C1 segment of cervical spinal cord (tissue), 14 donors: ENCODE results near the gene WWOX.

Experiments
- DNase-seq, 14 donors: peaks; one replicate each; lab custom pipeline; 2025; lab: John Stamatoyannopoulos, UW

WWOX gene

DNA sequence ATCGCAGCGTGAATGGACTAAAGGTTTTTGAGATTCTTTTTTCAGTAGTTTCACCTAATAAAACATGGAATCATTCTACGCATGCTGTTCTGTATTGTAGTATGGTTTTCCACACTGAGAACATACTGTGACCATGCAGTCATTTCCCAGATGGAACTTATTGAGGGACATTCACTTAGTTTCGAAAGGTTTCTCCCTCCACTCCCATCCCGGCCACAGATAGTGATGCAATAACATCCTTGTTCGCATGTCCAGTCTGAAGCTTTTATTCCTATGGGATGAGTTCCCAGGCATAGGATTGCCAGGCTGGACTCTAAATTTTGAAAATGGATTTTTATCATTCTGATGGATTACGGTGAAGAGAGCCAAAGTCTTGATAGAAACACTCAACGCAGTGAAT, 420.4 kb downstream of the WWOX start:
- no peak for DNase-seq

DNA sequence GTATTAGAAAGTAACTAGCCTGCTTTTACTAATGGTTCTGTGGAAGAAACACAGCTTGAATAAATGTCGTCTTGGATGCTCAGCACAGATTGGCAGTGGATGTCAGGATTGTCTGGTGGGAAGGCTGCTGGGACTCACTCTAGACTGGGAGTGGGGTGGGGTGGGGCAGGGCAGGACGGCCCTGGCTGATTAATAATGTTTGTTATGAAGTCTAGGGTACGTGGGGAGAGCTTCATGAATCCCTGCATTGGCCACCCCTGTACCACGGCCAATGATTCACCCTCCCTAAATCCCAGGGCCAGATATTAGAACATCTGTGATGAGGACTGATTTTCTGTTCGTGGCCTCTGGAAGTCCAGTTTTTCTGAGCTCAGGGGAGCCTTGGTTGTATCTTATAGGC, 421.0 kb downstream of the WWOX start:
- no peak for DNase-seq

DNA sequence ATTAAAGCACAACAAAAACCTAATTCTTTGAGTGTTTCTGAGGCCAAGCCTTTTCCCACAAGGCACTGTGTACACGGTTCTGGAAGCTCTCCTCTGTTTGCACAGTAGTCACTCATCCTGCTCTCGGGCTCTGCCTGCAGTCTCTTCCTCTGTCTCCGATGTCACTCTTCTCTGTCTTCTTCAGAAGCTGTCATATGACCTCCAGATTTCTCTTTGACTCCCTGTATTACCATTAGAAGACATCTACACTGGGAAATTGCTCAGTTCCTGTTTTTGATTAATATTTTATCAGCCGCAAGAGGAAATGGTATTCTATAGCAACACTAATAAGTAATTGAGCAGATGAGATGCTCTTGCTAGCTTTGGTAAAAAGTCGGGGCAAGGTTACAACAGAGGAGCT, 422.9 kb downstream of the WWOX start:
- no peak for DNase-seq

DNA sequence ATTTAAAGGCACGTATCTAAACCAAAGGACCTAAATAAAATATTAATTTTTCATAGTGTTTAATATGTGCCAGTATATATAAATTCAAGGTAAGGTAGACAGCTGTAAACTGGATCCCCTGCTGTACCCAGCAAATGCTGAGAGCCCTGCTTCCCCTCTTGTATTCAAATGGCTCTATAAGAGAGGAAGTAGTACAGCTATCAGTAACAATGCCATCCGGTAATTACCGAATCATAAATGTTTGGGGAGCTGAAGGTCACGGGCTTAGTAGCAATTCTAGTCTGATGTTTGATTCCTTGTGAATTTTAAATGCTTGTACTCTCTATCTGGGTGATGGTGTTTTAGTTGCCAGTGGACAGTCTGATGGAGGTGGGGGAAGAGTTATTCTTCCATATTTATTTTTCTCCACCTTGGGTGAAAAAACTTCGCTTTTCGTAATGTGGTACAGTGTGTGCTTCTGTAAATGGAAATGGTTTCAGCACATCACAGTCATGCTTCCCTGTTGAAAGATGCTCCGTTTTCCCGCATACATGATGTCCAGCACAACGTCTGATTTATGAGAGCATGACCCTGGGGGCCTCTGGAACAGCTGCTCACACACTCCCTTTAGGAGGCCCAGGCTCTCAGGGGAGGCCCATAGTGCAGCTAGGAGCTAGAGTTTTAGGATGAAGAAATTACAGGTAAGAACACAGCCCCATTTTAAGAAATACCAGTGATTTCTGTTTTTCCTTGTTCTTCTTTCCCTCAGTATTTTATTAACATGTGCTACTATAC, 423.9 kb downstream of the WWOX start:
- DNase-seq: no peak

DNA sequence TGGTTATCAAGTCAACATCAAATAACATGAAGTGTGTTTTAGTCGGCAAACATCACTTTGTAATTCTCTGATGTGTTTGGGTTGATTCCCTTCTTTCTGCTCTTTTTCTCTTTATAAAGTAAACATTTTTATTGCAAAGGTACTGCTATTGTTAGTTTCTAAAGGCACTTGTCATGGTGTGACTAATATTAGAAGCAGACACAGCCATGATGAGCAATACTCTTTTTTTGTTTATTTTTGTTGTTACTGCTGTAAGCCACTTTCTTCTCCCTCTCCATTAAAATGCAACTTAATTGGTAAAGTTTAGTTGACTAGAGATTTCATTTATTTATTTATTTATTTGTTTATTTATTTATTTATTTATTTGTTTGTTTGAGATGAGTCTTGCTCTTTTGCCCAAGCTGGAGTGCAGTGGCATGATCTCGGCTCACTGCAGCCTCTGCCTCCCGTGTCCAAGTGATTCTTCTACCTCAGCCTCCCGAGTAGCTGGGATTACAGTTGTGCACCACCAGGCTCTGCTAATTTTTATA, 424.7 kb downstream of the WWOX start:
- DNase-seq: no peak

DNA sequence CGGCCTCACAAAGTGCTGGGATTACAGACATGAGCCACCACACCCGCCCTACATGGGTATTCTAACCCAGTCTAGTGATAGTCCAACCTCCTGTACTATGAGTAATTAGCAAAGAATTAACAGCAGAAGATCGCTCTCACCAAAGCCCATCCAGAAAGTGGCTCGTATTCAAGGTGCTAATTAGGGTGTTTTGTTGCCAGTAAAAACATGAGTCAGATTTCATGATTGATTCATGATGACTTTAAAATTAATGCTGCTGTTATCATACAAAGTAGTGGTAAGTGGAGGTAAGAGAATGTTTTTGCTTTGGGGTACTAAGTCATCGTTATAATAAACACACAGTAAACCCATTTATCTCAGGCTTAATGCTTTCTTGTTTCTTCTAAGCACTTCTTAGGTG, 428.8 kb downstream of the WWOX start:
- DNase-seq: no peak

DNA sequence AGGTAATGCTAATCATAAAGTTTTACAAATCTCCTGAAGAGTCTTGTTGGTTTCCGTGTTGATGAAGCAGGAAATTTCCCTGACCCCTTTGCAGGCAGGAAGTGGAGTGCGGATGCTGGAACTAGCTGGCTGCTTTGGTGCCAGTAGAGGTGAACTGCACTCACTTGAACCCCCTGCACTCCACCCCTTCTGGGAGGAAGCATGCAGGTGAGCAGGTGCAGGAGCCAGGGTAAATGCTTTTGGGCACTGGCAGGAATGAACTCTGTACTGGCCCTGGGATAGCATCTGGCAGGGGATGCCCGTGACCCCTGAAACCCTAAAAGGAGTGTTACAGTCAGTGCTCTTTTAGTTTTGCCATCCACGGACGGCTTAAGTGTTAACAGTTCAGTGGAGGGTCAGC, 430.4 kb downstream of the WWOX start:
- no peak for DNase-seq

DNA sequence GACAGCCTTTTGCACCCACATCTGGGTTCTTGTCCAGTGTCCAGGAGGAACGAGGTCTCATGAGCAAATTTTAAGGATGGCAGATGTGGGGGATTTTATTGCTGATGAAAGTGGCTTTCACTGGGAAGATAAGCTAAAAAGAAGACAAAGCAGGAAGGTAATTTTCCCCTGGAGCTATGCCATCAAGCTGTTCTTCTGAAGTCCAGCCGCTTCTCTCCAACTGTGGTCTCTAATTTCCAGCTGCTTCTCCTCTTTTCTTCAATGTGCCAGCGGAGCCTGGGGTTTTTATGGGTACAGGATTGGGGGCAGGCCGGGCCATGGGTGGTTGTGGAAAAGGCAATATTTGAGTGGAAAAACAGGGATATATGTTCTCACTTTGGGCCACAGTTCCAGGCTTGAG, 430.8 kb downstream of the WWOX start:
- DNase-seq: no peak

DNA sequence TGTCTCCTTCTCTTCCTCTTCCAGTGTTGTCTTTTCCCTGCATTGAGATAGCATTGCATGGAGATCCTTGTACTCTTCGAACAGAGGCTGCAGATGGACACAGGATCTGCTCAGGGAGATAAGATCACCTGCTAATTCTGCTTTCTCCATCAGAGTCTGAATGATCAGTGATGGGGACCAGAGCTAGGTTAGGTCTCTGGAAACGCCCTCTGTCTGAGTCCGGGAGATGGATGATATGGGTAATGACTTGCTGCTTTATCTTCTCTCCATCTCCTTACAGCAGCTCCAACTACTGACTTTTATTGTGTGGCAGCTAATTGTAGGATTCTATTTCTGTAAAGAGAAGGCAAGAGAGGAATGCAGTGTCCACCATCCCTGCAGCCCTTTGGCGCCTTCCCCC, 435.6 kb downstream of the WWOX start:
- no peak for DNase-seq

DNA sequence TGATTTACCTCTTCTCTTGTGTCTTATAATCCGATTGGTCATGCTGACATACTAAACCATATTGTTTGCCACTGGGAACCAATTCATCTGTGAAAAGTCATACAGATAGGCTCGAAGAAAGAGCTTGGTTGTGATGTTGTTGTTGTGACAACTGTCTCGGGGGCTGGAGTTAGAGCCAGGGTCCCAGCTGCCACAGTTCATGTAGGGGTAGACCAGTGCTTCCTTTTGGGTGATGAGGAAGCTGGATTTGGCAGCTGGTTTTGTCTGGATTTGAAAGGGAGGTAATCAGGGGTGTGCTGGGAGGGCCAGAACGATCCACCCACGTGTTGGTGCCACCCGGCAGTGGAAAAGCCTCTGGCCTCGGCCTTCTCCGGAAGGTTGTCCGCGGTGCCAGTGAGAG, 438.1 kb downstream of the WWOX start:
- no peak for DNase-seq

DNA sequence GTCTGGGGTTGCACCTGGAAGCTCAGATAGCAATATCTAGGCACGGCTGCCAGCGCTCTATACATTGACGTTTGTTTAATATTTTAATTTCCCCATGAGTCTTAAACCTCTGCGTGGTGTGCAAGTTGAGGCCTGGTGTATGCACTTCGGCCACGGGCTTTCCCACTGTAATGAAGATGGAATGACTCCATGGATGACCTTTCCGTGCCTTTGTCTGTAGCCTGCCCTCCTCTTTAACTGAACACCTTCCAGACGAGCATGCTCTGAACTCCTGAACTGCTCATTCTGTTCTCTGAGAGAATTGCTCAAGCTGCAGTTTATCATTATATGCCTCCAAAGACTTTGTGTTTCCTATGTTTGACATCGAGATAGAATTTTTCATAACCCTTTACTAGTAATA, 438.8 kb downstream of the WWOX start:
- DNase-seq: no peak

DNA sequence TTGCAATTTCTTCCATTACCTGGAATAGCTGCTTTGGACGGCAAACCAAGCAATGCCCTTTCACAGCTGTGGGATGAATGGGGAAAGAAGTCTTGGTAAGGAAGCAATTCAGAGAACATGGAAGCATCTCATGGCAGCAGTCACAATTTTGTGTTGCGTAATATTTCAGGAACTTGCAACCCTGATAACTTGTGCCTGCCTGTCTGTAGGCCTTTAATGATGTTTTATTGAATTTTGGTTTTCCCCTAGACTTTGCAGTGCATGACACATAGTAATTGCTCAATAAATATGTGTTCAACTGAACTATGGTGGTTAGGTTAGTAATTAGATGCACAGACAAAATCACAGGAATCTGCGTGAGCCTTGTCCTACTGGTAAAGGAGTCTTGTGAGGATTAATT, 439.5 kb downstream of the WWOX start:
- DNase-seq: no peak

DNA sequence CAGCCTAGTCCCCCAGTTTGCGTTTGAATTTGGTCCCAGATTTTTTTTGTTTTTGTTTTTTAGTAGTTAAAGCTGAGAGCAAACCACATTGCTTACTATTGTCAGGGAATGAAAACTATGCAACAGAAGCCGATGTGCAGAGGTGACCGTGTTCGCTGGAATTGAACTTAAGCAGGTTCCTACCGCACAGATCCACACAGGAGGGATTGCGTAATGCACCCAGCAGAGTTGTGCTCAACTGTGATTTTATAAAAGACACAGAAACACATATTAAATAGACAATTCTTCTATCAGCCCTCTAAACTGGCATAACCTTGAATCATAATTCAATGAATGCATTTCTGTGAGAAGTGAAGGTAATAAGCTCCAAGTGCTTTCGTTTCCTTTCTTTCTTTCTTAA, 443.0 kb downstream of the WWOX start:
- DNase-seq: no peak

DNA sequence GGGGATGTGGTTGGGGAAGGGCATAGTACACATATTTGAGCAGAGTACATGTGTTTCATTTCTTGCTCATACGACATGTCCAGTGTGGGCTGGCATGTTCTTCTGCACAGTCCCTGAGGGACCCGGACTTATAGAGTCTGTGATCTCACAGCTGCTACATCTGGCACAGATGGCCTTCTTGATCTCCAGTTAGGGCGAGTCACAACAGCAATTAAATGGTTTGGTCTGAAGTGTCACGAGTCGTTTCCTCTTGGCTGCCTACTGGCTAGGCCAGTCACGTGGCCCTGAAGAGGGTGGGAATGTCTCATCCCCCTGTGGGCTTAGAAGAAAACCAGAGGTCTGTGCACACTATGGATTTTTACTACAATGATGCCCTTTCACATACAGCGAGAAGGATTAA, 443.6 kb downstream of the WWOX start:
- no peak for DNase-seq

DNA sequence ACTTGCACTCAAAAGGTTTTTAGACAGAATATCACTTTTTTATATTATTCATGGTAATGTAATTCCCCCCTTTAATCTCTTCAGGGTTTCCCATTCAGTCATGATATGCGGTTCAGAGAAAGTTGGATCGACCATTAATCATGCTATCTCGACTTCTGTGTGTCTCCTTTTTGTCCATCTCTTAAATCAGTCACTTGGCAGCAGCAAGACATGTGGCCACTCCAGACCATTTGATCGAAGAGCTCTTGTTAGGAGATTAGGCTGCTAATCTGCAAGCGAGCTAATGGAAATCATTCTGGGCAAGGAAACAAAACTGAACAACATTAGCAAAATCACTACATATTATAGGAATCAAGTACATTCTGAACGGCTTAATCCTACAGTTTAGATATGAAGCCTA, 449.9 kb downstream of the WWOX start:
- no peak for DNase-seq

DNA sequence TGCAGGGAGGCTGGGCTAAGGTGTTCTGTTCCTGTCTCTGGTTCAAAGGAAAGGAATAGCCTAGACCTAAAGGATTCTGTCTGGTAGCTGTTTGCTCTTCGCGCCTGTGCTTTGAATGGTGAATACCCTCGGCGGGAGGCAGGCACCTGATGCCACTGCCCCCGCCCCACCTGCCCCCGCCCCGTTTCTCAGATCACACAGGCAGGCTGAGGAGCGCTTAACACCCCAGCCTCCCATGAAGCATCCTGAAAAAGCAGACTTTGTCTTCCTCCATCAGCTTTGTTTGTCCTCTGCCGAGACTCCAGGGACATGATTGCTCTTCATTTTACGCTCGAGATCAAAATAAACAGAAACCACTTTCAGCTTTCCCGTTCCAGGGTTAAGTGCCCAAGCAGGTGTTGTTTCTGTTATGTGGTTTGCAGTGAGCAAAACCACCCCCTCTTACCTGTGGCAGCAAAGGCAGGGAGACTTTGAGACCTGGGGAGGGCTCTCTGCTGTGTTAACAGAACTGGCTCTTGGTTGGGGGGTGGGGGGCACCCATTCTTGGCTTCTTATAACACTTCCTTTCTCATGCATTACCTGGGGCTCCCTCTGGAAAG, 452.1 kb downstream of the WWOX start:
- DNase-seq: no peak

DNA sequence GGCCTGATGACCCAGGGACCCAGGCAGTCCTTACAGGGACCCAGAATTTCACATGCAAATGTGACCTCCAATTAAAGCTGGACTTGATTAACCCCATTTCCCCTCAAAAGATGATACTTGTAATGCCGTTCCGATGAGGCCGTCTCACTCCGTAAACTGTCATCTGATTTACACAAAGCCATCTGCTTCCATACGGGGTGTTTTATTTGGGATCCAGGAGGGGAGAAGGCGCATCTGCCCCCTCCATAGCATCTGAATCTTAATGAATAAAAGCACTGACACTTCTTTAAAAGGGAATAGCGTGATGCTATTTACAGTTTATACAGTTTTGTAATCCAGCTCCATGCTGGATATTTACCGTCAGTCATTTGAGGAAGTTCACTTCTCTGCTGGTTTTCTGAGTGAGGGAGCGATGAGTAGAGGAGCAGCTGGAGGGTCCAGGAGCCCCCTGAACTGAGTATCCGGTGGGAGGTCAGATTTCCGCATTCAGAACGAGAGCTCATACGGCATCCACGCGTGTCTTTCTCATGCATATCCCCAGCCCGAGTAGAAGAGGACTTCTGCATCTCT, 452.7 kb downstream of the WWOX start:
- no peak for DNase-seq

DNA sequence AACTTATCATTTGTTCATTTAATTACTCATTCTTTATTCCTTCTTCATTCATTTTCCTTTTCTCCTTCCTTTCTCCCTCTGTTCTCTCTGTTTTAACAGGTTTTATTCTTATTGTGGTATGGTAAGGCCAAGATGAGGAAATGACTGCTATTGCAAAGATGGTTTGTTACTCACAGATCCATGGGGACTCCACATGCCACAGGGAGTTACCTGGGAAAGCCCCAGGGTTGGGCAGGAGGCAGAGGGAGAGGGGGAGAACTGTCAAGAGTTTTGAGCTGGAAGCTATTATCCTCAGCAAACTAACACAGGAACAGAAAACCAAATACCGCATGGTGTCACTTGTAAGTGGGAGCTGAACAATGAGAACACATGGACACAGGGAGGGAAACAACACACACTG, 453.3 kb downstream of the WWOX start:
- no peak for DNase-seq

DNA sequence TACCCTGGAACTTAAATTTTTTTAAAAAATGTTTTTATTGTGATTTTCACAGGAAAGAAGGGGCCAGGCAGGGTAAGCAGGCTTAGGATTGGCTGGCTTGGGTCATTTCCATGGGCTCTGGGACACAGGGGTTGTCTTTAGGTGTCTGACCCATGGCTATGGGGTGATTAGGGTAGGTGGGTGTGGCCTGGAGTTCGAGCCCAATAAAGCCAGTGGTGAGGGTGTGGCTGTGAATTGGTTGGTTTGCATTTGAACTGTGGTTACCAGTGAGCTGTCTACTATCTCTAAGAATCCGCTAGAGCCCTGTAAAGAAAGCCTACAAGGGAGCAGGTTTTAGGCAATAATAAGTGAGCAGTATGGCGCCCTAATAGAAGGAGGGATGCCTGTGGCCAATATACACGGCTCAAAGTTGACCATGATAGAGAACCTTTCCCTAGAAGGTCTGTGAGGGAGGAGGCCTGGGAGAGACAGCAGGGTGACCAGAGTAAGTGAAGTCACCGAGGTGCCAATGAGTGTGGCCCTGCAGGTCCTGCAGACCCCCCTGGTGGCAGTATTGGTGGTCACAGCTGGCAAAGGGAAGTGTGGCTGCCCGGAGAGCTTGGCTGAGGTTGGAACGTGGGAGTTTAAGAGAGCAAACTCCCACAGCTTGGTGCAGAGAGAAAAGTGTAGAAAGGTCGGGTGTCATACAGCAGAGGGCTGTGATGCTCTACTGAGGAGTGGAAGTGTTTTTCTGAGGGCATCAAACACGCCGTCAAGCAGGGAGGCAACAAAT, 454.0 kb downstream of the WWOX start:
- no peak for DNase-seq

DNA sequence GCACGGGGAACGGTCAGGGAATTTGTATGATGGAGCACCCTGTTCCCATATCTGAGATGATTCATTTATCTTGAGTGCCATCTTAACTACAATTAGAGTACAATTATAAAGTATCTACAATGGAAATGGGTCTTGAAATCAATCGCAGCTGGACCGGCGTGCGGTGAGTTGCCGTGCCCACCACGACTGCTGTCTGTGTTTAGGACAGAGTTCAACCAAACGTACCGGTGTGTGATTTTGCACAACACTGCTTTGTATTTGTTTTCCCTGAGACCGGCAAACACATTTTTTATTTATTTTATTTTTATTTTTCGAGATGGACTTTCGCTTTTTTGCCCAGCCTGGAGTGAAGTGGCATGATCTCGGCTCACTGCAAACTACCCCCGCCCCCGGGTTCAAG, 457.0 kb downstream of the WWOX start:
- no peak for DNase-seq

DNA sequence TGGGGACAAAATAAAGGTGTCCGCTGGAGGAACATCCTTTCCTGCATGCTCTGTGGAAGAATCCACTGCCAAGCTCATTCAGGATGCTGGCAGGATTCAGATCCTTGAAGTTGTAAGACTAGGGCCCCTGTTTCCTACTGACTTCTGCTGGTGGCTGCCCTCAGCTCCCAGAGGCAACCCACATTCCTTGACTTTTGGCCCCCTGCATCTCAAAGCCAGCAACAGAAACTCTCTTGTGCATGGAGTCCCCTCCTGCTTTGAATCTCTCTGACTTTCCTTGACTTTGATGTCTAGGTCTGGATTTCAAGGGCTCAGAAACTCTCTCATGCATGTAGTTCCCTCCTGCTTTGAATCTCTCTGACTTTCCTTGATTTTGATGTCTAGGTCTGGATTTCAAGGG, 461.5 kb downstream of the WWOX start:
- no peak for DNase-seq

DNA sequence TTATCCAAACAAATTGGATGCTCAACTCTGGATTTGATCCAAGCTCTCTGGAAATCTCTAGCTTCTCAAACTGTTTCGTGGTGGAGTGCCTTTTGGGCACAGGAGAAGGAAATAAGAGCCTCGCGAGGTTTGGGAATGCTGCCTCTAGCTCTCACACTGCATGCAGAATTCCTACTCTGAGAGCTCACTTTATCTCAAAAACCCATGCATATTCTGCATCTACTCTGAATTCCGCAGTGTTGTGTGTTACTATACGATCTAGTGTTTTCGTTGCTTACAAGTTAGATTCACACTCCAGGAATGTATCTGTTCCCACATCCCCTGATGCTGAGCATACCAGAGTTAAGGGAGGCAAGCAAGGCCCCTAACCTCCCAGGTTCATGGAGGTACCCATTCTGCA, 462.7 kb downstream of the WWOX start:
- no peak for DNase-seq
